Hippocampal formation (tissue), 2 donors: ENCODE results near the gene CD79B.

Experiments used
- DNase-seq, 2 donors: peaks; one replicate each; lab custom pipeline; 2025; lab: John Stamatoyannopoulos, UW

Gene CD79B

DNA sequence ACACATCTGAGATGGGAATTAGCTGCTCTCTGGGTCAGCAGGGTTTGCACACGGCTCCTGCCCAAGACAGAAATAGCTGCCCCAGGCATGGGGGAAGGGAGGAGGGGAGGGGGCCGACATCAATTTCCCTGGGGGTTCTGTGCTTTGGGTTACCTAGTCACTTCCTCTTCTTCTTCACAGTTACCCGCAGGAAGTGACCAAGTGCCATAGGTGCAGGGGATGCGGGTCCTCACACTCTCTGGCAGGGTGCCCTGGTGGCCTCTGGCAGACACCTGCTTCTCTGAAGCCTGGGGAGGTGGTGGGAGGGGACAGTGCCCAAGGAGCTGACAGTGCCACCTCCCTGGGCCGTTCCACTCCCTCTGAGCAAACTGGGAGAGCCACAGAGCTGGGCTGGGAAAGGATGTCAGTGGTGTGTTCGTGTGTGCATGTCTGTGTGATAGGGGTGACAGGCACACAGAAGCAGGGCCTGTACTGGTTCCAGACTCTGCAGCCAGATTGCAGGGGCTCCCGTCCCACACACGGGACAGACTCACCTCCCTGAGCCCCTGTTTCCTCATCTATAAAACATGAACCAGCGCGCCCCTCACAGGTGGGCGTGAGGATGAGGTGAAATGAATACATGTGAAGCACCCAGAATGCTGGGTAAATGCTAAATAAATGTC is 22.4 kb upstream of the CD79B start:
- DNase-seq, result no peak

GRCh38 chr17:63950940-63951907 is 19.1 kb upstream of the CD79B start:
- no peak for DNase-seq

DNA sequence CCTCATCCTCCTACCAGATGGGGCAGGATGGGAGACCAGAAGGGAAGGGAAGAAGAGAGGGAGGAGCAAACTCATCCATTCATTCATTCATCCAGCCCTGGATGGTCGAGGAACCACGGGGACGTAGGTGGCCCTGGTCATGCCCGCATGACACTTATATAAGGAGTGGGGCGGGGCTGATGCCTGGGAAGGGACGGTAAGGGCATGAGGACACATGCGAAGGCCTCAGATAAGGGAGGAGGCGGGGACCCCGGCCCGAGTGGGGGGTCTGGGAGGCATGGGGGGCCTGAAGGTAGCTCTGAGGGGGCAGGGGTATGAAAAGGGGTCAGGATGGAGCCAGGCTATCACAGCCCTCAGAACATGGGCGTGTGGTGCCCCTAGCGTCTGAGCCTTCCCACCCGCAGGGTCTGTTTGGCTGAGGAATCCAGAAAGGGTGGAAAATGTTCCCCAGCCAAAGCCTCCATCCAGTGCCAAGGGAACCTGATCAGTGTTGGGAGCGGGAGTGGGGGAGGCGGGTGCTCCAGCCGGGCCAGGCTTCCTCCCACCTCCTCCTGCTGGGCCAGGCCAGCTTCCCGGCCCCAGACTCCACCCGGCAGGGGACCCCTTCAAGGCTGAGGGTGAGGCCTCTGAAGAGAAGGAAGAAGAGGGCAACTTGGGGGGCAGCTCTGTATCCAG is 17.6 kb upstream of the CD79B start:
- DNase-seq, result no peak

GRCh38 chr17:63948521-63948920 is 16.4 kb upstream of the CD79B start:
- no peak for DNase-seq

DNA sequence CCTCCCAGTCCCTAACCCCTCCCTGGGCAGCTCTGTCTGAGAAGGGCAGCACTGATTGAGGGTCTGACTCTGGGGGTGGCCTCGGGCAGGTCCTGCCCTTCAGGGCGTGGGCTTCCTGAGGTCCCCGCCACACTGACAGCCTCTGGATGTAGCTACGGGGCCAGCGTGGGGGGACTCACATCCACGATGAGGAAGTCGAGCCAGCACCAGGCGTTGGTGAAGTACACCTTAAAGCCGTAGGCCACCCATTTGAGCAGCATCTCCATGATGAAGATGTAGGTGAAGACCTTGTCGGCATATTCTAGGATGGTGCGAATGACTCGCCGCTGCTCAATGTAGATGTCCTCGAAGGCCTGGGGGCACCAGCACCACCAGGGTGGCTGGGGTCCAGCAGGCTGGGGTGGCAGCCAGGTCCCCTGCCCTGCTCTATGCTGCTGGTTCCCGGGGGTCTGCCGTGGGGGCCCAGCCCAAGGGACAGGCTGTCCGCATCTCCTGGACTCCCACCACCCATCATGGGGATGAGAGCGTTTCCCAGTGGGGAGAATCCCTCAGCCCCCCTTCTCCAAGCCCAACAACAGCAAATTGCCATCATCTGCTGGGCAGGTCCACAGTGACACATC is 15.7 kb upstream of the CD79B start:
- no peak for DNase-seq

DNA sequence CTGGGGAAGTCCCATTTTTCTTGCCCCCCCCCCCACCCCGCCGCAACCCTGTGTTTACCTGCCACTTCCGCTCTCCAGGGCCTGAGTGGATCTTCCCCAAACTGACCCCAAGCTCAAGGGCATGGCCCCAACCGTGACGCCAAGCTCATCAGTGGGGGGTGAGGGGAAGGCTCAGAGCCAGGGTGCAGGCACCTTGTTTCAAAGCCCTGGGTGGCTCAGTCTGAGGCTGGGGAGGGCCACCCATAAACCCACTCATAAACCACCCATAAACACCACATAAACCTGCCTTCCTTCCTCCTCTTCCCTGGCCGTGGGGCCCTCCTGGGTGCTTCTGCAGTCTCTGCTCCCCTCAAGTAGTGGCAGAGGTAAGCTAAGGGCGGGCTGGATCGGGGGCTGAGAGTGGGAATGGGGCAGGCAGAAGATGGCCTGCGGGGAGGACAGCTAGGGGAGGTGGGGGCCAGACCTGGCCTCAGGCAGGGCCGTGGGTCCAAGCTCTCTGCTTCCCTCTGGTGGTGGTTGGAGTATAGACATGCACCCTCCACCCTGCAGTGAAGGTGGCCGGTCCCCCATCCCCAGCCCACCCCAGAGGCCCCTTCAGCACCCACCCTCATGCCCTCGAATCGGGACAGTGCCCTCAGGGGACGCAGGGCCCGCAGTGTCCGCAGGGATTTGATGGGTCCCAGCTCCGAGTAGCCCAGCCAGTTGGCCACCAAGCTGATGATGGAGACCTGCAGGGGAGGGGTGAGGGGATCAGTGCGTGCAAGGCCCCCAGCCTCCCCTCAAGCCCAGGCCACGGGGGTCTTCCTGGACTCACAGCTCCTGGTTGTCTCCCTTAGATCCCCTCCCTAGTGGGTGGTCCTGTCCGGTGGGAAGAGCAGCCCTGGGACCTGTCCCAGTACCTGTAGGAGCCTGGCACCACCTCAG is 14.6 kb upstream of the CD79B start:
- DNase-seq, result no peak

DNA sequence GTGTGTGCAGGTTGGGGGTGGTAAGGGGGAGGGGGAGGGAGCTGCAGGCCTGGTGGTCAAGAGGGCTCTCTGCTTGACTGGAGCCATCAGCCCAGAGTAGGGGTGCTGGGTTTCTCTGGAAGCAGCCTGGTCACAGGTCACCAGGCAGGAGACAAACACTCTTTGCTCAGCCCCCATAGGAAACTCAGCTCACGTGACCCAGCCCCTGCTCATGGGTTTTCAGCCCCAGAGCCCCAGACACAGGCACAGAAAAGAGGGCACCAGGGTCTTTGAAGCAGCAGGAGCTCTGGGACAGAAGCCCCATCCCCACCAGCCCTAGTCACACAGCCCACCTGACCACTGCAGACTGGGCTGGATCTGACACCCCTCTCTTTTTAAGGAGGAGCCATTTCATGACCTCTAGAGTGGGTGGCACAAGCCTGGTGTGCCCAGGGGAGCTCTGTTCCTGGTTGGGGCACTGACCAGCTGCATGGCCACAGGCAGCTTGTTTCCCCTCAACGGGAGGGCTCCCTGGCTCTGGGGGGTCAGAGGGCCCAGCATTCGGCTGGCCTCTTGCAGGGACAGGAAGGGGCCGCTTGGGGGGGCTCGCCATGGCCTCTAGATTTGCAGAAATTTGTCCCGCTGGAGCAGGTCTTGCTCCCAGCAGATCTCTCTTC is 13.8 kb upstream of the CD79B start:
- DNase-seq, result no peak

- DNase-seq, result no peak
Measured at GRCh38 chr17:63944736-63945499, 12.8 kb upstream of the CD79B start.

GRCh38 chr17:63943745-63944144 is 11.6 kb upstream of the CD79B start:
- DNase-seq, result no peak

DNA sequence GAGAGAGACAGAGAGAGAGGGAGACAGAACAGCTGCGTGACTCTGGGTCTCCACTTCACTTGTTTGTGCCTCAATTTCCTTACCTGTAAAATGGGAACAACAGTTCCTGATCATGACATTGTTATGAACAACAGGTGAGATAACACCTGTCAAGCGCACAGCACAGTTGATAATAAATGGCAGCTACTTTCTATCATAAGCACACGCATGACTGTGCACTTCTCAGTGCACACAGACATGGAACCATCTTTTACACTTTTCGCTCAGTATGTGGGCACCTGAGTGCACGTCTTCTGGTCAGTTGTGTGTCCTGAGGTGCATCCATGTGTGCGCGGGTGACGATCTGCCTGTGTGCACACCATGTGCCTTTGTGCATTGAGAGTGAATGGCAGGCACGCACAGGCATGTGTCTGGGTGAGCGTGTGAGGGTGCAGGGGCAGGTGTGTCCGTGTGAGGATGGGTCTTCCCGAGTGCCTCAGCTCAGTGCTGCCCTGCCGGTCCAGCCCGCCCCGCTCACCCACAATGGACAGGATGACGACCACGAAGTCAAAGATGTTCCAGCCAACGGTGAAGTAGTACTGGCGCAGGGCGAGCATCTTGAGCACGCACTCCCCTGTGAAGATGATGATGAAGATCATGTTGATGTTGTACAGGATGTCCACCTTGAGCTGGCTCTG is 10.3 kb upstream of the CD79B start:
- DNase-seq, result no peak

DNA sequence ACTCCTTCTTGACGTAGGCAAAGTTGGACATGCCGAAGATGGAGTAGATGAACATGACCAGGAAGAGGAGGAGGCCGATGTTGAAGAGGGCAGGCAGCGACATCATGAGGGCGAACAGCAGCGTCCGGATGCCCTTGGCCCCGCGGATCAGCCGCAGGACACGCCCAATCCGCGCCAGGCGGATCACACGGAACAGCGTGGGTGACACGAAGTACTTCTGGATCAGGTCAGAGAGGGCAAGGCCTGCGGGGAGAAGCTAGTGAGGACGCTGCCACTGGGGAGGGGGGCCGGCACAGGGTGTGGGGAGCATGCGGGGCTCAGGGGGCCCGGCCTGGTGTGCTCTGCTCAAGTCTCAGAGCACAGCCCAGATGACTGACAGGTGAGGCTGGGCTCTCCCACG is 9.6 kb upstream of the CD79B start:
- DNase-seq, result no peak

DNA sequence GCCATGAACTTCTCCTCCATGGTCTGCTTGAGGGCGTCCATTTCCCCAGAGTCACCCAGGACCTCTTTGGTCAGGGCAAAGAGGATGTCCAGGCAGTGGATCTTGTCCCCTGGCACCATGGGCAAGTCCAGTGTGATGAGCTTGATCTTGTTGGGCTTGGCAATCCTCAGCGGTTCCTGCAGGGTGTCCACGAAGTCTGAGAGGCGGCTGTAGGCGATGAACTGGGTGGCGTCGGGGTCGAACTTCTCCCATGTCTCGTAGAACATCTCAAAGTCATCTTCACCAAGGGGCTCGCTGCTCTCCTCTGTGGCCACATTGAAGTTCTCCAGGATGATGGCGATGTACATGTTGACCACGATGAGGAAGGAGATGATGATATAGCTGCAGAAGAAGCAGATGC is 9.0 kb upstream of the CD79B start:
- DNase-seq, result no peak

- no peak for DNase-seq
Measured at GRCh38 chr17:63940584-63940983, 8.5 kb upstream of the CD79B start.

DNA sequence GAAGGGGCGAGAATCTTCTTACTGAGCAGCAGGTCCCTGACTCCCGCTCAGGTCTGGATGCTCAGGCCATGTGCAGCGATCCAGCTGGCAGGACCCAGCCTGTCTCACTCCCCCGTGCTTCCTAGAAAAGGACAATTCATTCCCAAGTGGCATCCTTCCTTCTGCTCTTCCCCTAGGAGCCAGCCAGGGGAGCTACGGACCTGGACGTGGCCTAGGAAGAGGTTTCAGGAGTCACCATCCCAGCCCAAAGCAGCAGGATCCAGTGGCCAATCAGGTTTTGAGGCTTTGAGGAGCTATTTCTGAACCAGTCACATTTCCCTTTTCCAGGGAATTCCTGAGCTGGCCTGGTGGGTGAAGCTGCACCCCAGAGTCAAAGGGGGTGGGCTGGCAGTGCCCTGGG is 7.8 kb upstream of the CD79B start:
- no peak for DNase-seq

GRCh38 chr17:63939401-63939800 is 7.3 kb upstream of the CD79B start:
- DNase-seq, result no peak

DNA sequence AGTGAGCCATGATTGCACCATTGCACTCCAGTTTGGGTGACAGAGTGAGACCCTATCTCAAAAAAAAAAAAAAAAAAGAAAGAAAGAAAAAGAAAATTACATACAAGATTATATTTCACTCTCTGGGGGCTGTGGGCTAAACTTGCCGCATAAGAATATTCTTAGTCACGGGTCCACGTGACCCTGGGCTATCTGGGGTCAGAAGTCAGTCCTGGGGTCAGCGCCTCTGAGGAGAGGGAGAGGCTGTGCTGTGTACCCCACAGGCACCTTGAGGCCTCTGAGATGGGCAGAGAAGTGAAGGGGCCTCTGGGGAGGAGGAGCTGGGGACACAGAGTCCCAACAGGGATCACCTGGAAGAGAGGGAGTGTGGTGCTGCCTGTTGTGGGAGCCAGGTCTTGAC is 5.8 kb upstream of the CD79B start:
- no peak for DNase-seq

- DNase-seq, result no peak
Measured at GRCh38 chr17:63937319-63937718, 5.2 kb upstream of the CD79B start.

DNA sequence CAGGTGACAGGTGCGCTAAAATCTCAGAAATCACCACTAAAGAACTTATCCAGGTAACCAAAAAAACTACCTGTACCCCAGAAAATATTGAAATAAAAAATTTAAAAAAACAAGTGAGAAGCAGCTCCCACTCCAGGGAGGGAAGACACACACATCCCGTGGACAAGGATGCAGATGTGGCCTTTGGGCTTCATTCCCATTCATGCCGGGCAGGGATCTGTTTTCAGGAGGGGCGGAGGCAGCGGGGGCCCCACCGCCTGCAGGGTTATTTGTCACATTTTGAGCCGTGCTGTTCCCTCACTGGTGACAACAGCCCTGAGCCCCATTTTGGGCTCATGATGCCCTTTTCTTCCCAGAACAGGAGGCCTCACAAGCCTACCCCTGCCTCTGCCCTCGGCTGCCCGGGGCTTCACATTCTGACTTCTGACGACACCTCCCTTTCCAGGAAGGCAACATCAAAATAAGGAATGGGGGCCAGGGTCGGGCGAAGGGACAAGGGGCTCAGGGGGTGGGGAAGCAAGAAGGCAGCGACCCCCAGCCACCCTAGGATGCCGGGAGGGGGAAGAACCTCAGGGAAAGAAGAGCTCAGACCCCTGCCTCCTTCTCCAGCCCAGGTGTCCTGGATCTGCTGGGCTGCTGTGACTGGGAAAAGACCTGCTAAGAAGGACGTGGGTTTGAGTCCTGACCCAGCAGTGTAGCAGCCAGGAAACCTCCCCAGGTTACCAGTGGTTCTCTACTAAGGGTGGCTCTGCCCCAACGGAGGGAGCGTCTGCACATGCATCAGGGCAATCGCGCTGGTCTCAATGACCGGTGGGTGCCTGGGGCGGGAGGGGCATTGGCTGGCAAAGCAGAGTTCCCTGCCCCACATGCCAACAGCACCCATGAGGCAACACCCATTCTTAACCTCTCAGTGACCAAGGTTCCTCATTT is 2.3 kb upstream of the CD79B start:
- DNase-seq, result no peak
